NB4 (cell line): ENCODE results near the gene LENG8.

Experiments
- MAX ChIP-seq: IDR thresholded peaks from 2 replicates; pipeline ENCODE4 v1.6.1; 2011; ENCODE audit warnings: low read depth, low read length
- POLR2A ChIP-seq: IDR thresholded peaks from 2 replicates; pipeline ENCODE4 v1.6.1; 2011; ENCODE audit warnings: mild to moderate bottlenecking; ENCODE audit not compliant: insufficient read length; ENCODE audit errors: extremely low read depth
- TF ChIP-seq, protein P1 (sequence below): IDR thresholded peaks from one replicate; pipeline ENCODE4 v1.5.1; 2012; ENCODE audit warnings: low read depth, low read length

- TF ChIP-seq, protein P1, sequence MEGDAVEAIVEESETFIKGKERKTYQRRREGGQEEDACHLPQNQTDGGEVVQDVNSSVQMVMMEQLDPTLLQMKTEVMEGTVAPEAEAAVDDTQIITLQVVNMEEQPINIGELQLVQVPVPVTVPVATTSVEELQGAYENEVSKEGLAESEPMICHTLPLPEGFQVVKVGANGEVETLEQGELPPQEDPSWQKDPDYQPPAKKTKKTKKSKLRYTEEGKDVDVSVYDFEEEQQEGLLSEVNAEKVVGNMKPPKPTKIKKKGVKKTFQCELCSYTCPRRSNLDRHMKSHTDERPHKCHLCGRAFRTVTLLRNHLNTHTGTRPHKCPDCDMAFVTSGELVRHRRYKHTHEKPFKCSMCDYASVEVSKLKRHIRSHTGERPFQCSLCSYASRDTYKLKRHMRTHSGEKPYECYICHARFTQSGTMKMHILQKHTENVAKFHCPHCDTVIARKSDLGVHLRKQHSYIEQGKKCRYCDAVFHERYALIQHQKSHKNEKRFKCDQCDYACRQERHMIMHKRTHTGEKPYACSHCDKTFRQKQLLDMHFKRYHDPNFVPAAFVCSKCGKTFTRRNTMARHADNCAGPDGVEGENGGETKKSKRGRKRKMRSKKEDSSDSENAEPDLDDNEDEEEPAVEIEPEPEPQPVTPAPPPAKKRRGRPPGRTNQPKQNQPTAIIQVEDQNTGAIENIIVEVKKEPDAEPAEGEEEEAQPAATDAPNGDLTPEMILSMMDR, result no peak
- TF ChIP-seq POLR2A (no peak), MAX (no peak)
These were observed 15.3 kb upstream of the LENG8 start for GRCh38 chr19:54433697-54434096.
